ENCODE data around the gene GRIA4.
"Not testable (repeated sequence)": the region's sequence is repeated elsewhere in the genome, so short reads cannot be mapped to it uniquely, and the experiment has no call there.

Gene GRIA4

DNA sequence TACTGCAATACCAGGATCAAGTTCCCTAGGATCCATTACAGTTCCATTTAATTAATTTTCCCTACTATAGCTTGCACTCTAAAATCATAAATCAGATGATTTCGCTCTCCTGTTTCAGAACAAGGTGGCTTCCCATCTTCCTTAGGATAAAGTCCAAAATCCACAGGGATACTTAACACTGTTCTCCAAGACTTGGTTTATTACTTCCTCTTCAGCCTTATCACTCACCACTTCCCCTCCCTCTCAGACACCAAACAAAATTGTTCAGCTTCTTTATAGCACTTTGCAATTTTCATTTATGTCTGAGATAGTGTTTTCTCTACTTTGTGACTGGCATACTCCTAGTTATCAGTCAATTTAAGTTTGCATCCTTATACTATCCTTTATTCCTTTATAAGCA, 124.6 kb downstream of the GRIA4 start:
- H3K4me1 ChIP-seq (ENCODE audit: control insufficient read depth, insufficient read depth, low read length), result no peaks in the 10 kb centered on the region
- no peak overlapping the region for H3K4me3 ChIP-seq (ENCODE audit: low read length)
- no peaks in the 10 kb centered on the region for H3K27me3 ChIP-seq (ENCODE audit: control insufficient read depth, insufficient read depth, low read length)
- H3K36me3 ChIP-seq (ENCODE audit: control insufficient read depth, insufficient read depth, low read length), result no peaks in the 10 kb centered on the region
- H3K9me3 ChIP-seq (ENCODE audit: control insufficient read depth, low read length), result no peaks in the 10 kb centered on the region
- no peak overlapping the region for H3K9ac ChIP-seq (ENCODE audit: low read length)

- Histone ChIP-seq H3K36me3 (ENCODE audit: control insufficient read depth, insufficient read depth, low read length) (no peaks in the 10 kb centered on the region), H3K27me3 (ENCODE audit: control insufficient read depth, insufficient read depth, low read length) (no peaks in the 10 kb centered on the region), H3K9me3 (ENCODE audit: control insufficient read depth, low read length) (no peaks in the 10 kb centered on the region), H3K4me3 (ENCODE audit: low read length) (no peak overlapping the region), H3K9ac (ENCODE audit: low read length) (no peak overlapping the region), H3K4me1 (ENCODE audit: control insufficient read depth, insufficient read depth, low read length) (no peaks in the 10 kb centered on the region)
Observed at GRCh38 chr11:105738251-105738650, 128.4 kb downstream of the GRIA4 start.

DNA sequence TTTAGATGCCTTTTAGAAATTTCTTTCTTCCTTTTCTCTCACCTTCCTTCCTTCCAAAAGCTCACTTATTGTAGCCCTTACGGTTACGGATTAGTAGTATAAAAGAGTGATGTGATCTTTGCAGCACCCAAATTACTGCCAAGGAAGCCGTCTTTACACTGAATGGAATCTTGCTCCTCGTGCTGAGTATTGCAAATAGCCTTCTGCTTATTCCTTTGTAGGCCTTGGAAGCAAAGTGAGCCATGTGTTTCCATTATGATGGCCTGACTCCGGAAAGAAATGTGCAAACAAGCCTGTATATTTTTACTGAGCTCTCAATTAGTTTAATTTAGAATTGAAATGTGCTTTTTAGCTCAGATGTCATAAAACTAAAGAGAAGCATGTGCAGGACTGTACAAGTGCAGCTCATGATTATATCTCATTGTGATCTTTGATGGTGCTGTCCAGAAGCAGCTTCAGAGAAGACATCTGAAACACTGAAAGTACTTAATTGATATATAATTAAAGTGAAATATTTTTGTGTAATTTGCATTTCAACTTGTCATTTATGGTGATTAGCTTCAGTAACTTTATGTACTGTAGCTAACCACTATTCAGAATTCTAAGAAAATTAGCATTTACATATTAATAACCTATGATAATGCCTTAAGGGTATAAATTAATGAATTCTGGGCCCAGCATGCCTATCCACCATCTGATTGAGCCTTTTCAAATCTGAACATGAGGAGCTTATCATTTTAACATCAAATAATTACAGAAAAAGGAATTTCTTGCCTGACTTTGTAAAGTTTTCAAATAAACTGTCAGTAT, 129.3 kb downstream of the GRIA4 start:
- Histone ChIP-seq H3K36me3 (ENCODE audit: control insufficient read depth, insufficient read depth, low read length) (no peaks in the 10 kb centered on the region), H3K27me3 (ENCODE audit: control insufficient read depth, insufficient read depth, low read length) (no peaks in the 10 kb centered on the region), H3K9ac (ENCODE audit: low read length) (no peak overlapping the region), H3K4me3 (ENCODE audit: low read length) (no peak overlapping the region), H3K4me1 (ENCODE audit: control insufficient read depth, insufficient read depth, low read length) (no peaks in the 10 kb centered on the region), H3K9me3 (ENCODE audit: control insufficient read depth, low read length) (no peaks in the 10 kb centered on the region)

GRCh38 chr11:105740164-105740903, 130.5 kb downstream of the GRIA4 start:
- no peak overlapping the region for H3K9ac ChIP-seq (ENCODE audit: low read length)
- no peaks in the 10 kb centered on the region for H3K27me3 ChIP-seq (ENCODE audit: control insufficient read depth, insufficient read depth, low read length)
- no peaks in the 10 kb centered on the region for H3K9me3 ChIP-seq (ENCODE audit: control insufficient read depth, low read length)
- no peak overlapping the region for H3K4me3 ChIP-seq (ENCODE audit: low read length)
- H3K4me1 ChIP-seq (ENCODE audit: control insufficient read depth, insufficient read depth, low read length), result no peaks in the 10 kb centered on the region
- no peaks in the 10 kb centered on the region for H3K36me3 ChIP-seq (ENCODE audit: control insufficient read depth, insufficient read depth, low read length)

- Histone ChIP-seq H3K4me1 (ENCODE audit: control insufficient read depth, insufficient read depth, low read length) (no peaks in the 10 kb centered on the region), H3K9ac (ENCODE audit: low read length) (no peak overlapping the region), H3K36me3 (ENCODE audit: control insufficient read depth, insufficient read depth, low read length) (no peaks in the 10 kb centered on the region), H3K9me3 (ENCODE audit: control insufficient read depth, low read length) (no peaks in the 10 kb centered on the region), H3K4me3 (ENCODE audit: low read length) (no peak overlapping the region), H3K27me3 (ENCODE audit: control insufficient read depth, insufficient read depth, low read length) (no peaks in the 10 kb centered on the region)
Observed at GRCh38 chr11:105741488-105742020, 131.7 kb downstream of the GRIA4 start.

DNA sequence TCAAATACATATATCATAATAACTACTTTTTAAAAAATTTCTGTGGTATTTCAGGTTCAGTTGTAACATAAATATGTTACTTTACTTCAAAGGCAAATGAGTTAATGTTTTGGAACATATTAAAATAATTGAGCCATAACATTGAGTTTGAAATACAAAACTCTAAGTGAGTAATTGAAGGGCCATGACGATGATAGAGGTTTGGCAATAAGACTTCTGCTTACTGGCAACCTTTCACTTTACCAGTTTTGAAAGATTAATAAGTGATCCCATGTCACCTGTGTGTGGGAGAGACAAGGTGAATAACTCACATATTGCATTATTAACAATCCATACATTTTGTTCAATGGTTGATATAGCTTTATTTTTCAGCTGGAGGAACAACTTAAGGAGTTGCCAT, 144.4 kb downstream of the GRIA4 start:
- H3K9ac ChIP-seq (ENCODE audit: low read length), result no peak overlapping the region
- H3K27me3 ChIP-seq (ENCODE audit: control insufficient read depth, insufficient read depth, low read length), result no peaks in the 10 kb centered on the region

GRCh38 chr11:105754716-105755115, 144.8 kb downstream of the GRIA4 start:
- Histone ChIP-seq H3K9ac (ENCODE audit: low read length) (no peak overlapping the region), H3K36me3 (ENCODE audit: control insufficient read depth, insufficient read depth, low read length) (no peaks in the 10 kb centered on the region), H3K27me3 (ENCODE audit: control insufficient read depth, insufficient read depth, low read length) (no peaks in the 10 kb centered on the region), H3K4me3 (ENCODE audit: low read length) (no peak overlapping the region), H3K4me1 (ENCODE audit: control insufficient read depth, insufficient read depth, low read length) (no peaks in the 10 kb centered on the region), H3K9me3 (ENCODE audit: control insufficient read depth, low read length) (no peaks in the 10 kb centered on the region)

More for the DNA sequence above, 144.4 kb downstream of the GRIA4 start:
- Histone ChIP-seq H3K9me3 (ENCODE audit: control insufficient read depth, low read length) (no peaks in the 10 kb centered on the region), H3K4me1 (ENCODE audit: control insufficient read depth, insufficient read depth, low read length) (no peaks in the 10 kb centered on the region), H3K36me3 (ENCODE audit: control insufficient read depth, insufficient read depth, low read length) (no peaks in the 10 kb centered on the region), H3K4me3 (ENCODE audit: low read length) (no peak overlapping the region)

DNA sequence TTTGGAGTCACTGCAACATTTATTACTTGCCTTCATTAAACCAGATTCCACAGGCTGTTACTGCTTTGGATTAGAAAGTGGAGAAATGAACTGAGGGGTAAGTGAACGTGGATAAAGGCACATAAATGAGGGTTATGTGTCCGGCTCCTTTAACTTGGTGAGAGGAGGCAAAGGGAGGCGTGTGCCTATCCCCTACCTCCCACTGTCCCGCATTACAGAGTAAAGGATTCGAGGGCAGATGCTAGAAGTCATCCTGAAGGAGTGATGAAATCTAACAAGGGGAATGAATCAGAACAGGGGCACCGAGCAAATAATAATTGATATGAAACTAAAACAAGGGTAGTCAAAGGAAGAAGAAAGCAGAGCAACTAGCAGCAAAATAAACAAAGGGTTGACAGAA, 147.2 kb downstream of the GRIA4 start:
- no peaks in the 10 kb centered on the region for H3K27me3 ChIP-seq (ENCODE audit: control insufficient read depth, insufficient read depth, low read length)

DNA sequence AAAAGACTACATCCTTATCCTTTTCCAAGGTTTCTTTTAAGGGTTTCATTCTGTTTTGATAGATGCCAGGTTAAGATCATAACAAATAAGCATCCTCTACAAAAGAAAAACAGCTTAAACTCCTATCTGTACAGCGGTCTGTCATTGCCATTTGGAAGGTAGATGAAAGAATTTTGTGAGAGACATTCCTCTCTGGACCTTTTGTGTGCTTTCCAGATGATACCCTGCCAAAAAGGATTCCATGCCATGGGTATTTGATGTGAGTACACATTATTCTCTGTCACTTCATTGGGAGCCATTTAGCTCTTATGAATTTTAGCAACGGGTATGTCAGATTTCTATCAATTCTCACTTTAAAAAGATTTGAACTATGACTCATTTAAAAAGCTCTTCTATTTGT, 153.7 kb downstream of the GRIA4 start:
- H3K4me1 ChIP-seq (ENCODE audit: control insufficient read depth, insufficient read depth, low read length), result no peaks in the 10 kb centered on the region
- H3K27me3 ChIP-seq (ENCODE audit: control insufficient read depth, insufficient read depth, low read length), result no peaks in the 10 kb centered on the region
- no peak overlapping the region for H3K9ac ChIP-seq (ENCODE audit: low read length)
- no peak overlapping the region for H3K4me3 ChIP-seq (ENCODE audit: low read length)
- no peaks in the 10 kb centered on the region for H3K9me3 ChIP-seq (ENCODE audit: control insufficient read depth, low read length)
- no peaks in the 10 kb centered on the region for H3K36me3 ChIP-seq (ENCODE audit: control insufficient read depth, insufficient read depth, low read length)

More for the DNA sequence above, 147.2 kb downstream of the GRIA4 start:
- Histone ChIP-seq H3K4me3 (ENCODE audit: low read length) (no peak overlapping the region), H3K36me3 (ENCODE audit: control insufficient read depth, insufficient read depth, low read length) (no peaks in the 10 kb centered on the region), H3K9me3 (ENCODE audit: control insufficient read depth, low read length) (no peaks in the 10 kb centered on the region), H3K4me1 (ENCODE audit: control insufficient read depth, insufficient read depth, low read length) (no peaks in the 10 kb centered on the region), H3K9ac (ENCODE audit: low read length) (no peak overlapping the region)

DNA sequence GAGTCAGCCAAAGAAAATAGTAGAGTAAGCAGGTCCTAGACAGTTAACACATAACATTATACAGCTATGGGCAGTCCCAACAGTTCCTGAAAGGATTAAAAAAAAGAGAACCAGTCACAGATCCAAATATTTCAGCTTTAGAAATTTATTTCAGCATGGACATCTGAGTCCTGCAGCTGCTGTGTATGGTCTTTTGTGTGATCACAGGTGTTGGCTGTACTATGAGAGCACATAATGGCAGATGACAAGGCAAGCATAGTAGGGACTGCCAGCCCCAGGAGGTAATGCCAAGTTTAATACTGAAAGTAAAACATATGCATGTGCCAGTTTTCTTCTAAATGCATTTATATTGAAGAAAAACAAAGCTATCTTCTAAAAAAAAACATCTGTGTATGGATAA, 158.1 kb downstream of the GRIA4 start:
- H3K27me3 ChIP-seq (ENCODE audit: control insufficient read depth, insufficient read depth, low read length), result no peaks in the 10 kb centered on the region

DNA sequence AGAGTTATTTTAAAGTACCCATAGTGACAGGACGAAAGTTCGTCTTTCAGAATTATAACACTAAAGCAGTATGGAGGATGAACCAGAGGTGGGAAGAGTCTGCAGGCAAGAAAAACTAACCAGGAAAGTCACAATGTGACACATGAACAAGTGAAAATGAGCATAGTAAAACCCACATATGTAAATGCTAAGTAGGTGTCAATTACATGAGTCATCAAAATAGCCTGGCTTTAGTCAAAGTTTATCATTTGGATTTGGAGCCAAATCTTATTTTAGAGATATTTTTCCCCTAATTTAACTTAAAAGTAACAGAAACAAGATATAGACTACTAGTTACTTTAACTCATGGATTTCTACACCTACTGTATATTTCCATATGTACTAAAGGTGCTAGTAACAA, 159.8 kb downstream of the GRIA4 start:
- Histone ChIP-seq H3K4me1 (ENCODE audit: control insufficient read depth, insufficient read depth, low read length) (no peaks in the 10 kb centered on the region), H3K36me3 (ENCODE audit: control insufficient read depth, insufficient read depth, low read length) (no peaks in the 10 kb centered on the region), H3K9ac (ENCODE audit: low read length) (no peak overlapping the region), H3K27me3 (ENCODE audit: control insufficient read depth, insufficient read depth, low read length) (no peaks in the 10 kb centered on the region), H3K9me3 (ENCODE audit: control insufficient read depth, low read length) (no peaks in the 10 kb centered on the region), H3K4me3 (ENCODE audit: low read length) (no peak overlapping the region)

More for the DNA sequence above, 158.1 kb downstream of the GRIA4 start:
- Histone ChIP-seq H3K4me3 (ENCODE audit: low read length) (no peak overlapping the region), H3K36me3 (ENCODE audit: control insufficient read depth, insufficient read depth, low read length) (no peaks in the 10 kb centered on the region), H3K9ac (ENCODE audit: low read length) (no peak overlapping the region), H3K9me3 (ENCODE audit: control insufficient read depth, low read length) (no peaks in the 10 kb centered on the region), H3K4me1 (ENCODE audit: control insufficient read depth, insufficient read depth, low read length) (no peaks in the 10 kb centered on the region)

DNA sequence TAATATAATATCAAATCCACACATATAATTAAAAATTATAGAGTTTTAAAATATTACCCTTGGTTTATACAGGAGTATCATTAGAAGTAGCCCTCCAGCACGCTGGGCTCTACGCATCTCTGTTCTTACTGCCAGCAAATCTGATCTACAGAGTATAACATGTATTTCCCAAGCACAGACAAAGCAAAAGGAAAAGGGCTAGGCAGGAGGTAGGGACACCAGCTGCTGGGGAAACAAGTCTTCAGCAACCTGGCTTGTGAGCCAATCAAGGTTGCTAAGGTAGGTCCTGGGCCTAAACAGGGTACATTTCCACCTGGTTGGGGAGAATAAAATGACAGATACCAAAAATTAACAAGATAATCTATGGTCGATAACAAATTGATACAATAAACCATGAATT, 163.6 kb downstream of the GRIA4 start:
- H3K9ac ChIP-seq (ENCODE audit: low read length); H3K4me1 ChIP-seq (ENCODE audit: control insufficient read depth, insufficient read depth, low read length); H3K36me3 ChIP-seq (ENCODE audit: control insufficient read depth, insufficient read depth, low read length); H3K9me3 ChIP-seq (ENCODE audit: control insufficient read depth, low read length); H3K4me3 ChIP-seq (ENCODE audit: low read length); H3K27me3 ChIP-seq (ENCODE audit: control insufficient read depth, insufficient read depth, low read length): not testable (repeated sequence)

Measured in mucosa of stomach (tissue), 1 donor.